HepG2 (cell line): Measurements from ENCODE around the gene SPAG9. TPM values are rescaled to one million over a fixed set of nuclear protein-coding genes. Genes with fewer than 3 reads are reported as not detected.

Experiments
- ATAC-seq: fragments of 200-7000 bp; cut with Tn5 transposase; 3 replicates; pipeline ENCODE4 v1.9.1; 2020; ENCODE audit warnings: mild to moderate bottlenecking, moderate library complexity
- BruUV-seq: library from RNA; stranded (reverse); fragments of 400-500 nt; replicated peaks from 2 replicates; lab custom pipeline; 2021; lab: Mats Ljungman, UMichigan
- CTCF ChIA-PET: fragments of 300-600 bp; formaldehyde crosslinking; extraction: SDS; loops from one replicate; lab custom pipeline; 2021; ENCODE audit warnings: low total read pairs, inconsistent platforms, low intra/inter-chr PET ratio; lab: Yijun Ruan, JAX
- POLR2A ChIA-PET: fragments of 350-600 bp; sonication (Branson Sonifier 250); formaldehyde crosslinking; loops from one replicate; lab custom pipeline; 2020; ENCODE audit warnings: antibody characterized with exemption, inconsistent platforms; lab: Yijun Ruan, JAX
- DNase-seq: peaks from one replicate; pipeline ENCODE4 v3.0.0-alpha.2; 2015; ENCODE audit warnings: low spot score
- FAIRE-seq: peaks from 3 replicates; lab custom pipeline; 2011; peaks lifted over from hg19 to GRCh38; lab: Jason Lieb, UNC
- H2AFZ ChIP-seq: one replicate; pipeline ENCODE4 v1.6.1; 2011; ENCODE audit warnings: low read length, inconsistent platforms
- H3K27ac ChIP-seq: fragments of 300-600 bp; 3 replicates; pipeline ENCODE4 v1.8.0; 2011; ENCODE audit warnings: mixed run types, mild to moderate bottlenecking, mixed read lengths, low read length, inconsistent platforms; ENCODE audit not compliant: insufficient read depth; ENCODE audit errors: extremely low read length
- H3K27me3 ChIP-seq, 2 experiments: fragments of 200-600 bp in 1 of 2; 2 replicates in 1 of 2; 3 replicates in 1 of 2; pipeline versions ENCODE4 v1.6.0 to v1.8.0; 2011; ENCODE audit warnings: low read length in 2 of 2, mild to moderate bottlenecking in 2 of 2, moderate library complexity in 2 of 2, inconsistent platforms in 1 of 2; ENCODE audit not compliant: insufficient read depth in 2 of 2, control insufficient read depth in 1 of 2
- H3K36me3 ChIP-seq, 2 experiments: fragments of 200-600 bp in 1 of 2; replicated peaks in 1 of 2; 2 replicates in 1 of 2; 3 replicates in 1 of 2; pipeline versions ENCODE4 v1.5.1 to v1.8.0; 2011; ENCODE audit warnings: low read length in 2 of 2, inconsistent platforms in 1 of 2; ENCODE audit not compliant: insufficient read depth in 2 of 2, control insufficient read depth in 1 of 2
- H3K4me1 ChIP-seq: 2 replicates; pipeline ENCODE4 v1.5.1; 2012; ENCODE audit warnings: low read length, inconsistent platforms; ENCODE audit not compliant: insufficient read depth
- H3K4me2 ChIP-seq: 2 replicates; pipeline ENCODE4 v1.6.0; 2011; ENCODE audit warnings: low read depth, low read length, inconsistent platforms
- H3K4me3 ChIP-seq, 3 experiments: fragments of 200-600 bp in 1 of 3; sonication (generic), shearing (Covaris generic) in 1 of 3; replicated peaks in 1 of 3; 2 replicates each; pipeline ENCODE4 v1.5.1; 2011 to 2016; ENCODE audit warnings: low read length in 3 of 3, inconsistent platforms in 2 of 3, low read depth in 2 of 3, mild to moderate bottlenecking in 2 of 3, control low read depth in 1 of 3, mixed read lengths in 1 of 3; ENCODE audit not compliant: insufficient read depth in 1 of 3
- H3K79me2 ChIP-seq: one replicate; pipeline ENCODE4 v1.6.1; 2011; ENCODE audit warnings: low read length, inconsistent platforms; ENCODE audit not compliant: insufficient read depth
- H3K9ac ChIP-seq: 2 replicates; pipeline ENCODE4 v1.6.0; 2011; ENCODE audit warnings: mild to moderate bottlenecking, low read depth, low read length, inconsistent platforms; ENCODE audit not compliant: insufficient read depth
- H3K9me3 ChIP-seq: 2 replicates; pipeline ENCODE4 v1.5.1; 2012; ENCODE audit warnings: mild to moderate bottlenecking, low read length
- H4K20me1 ChIP-seq: 2 replicates; pipeline ENCODE4 v1.6.0; 2011; ENCODE audit warnings: inconsistent platforms, mild to moderate bottlenecking, low read length, moderate library complexity; ENCODE audit not compliant: insufficient read depth
- AHR ChIP-seq: IDR thresholded peaks from 2 replicates; pipeline ENCODE4 v1.6.1; 2018; ENCODE audit warnings: missing genetic modification reagents, missing compliant biosample characterization
- FOSL1 ChIP-seq: sonication (generic); formaldehyde crosslinking; IDR thresholded peaks from 2 replicates; pipeline ENCODE4 v1.9.0; 2021; ENCODE audit warnings: missing genetic modification reagents, borderline replicate concordance
- FOXK2 ChIP-seq: fragments of 450-650 bp; IDR thresholded peaks from 2 replicates; pipeline ENCODE4 v1.6.1; 2016
- HMGA1 ChIP-seq: sonication (generic); formaldehyde crosslinking; conservative IDR thresholded peaks from 2 replicates; pipeline ENCODE4 v1.4.0; 2020; ENCODE audit warnings: missing genetic modification reagents
- NR2C2 ChIP-seq: sonication (generic); formaldehyde crosslinking; IDR thresholded peaks from 2 replicates; pipeline ENCODE4 v1.4.0; 2020; ENCODE audit warnings: missing genetic modification reagents, mild to moderate bottlenecking, moderate library complexity, borderline replicate concordance
- NR2F1 ChIP-seq, 2 experiments: fragments of 450-650 bp in 1 of 2; formaldehyde crosslinking in 1 of 2; IDR thresholded peaks; 2 replicates each; pipeline versions ENCODE4 v1.5.0 to v1.6.1; 2016 to 2020; ENCODE audit warnings: mild to moderate bottlenecking in 1 of 2, missing compliant biosample characterization in 1 of 2, missing genetic modification reagents in 1 of 2, moderate library complexity in 1 of 2
- POLR2AphosphoS2 ChIP-seq: IDR thresholded peaks from 2 replicates; pipeline ENCODE4 v1.6.1; 2011; ENCODE audit warnings: low read depth, low read length, improper control_type of control experiment
- RORA ChIP-seq: sonication (generic); formaldehyde crosslinking; IDR thresholded peaks from 2 replicates; pipeline ENCODE4 v1.5.0; 2020; ENCODE audit warnings: mild to moderate bottlenecking, missing genetic modification reagents, moderate library complexity
- SMARCE1 ChIP-seq: fragments of 450-650 bp; IDR thresholded peaks from 2 replicates; pipeline ENCODE4 v1.6.1; 2017; ENCODE audit warnings: borderline replicate concordance
- XBP1 ChIP-seq: sonication (generic); formaldehyde crosslinking; IDR thresholded peaks from 2 replicates; pipeline ENCODE4 v1.5.0; 2020; ENCODE audit warnings: missing genetic modification reagents
- ZBTB20 ChIP-seq: sonication (generic); formaldehyde crosslinking; IDR thresholded peaks from 2 replicates; pipeline ENCODE4 v1.8.1; 2023; ENCODE audit warnings: missing genetic modification reagents, low read depth, mild to moderate bottlenecking, borderline replicate concordance
- ZNF225 ChIP-seq: sonication (generic); formaldehyde crosslinking; IDR thresholded peaks from 2 replicates; pipeline ENCODE4 v1.4.0; 2020; ENCODE audit warnings: mild to moderate bottlenecking, missing genetic modification reagents
- ZNF256 ChIP-seq: sonication (generic); formaldehyde crosslinking; conservative IDR thresholded peaks from 2 replicates; pipeline ENCODE4 v1.4.0; 2020; ENCODE audit warnings: missing genetic modification reagents
- ZNF556 ChIP-seq: sonication (generic); formaldehyde crosslinking; IDR thresholded peaks from 2 replicates; pipeline ENCODE4 v1.4.0; 2020; ENCODE audit warnings: mild to moderate bottlenecking, missing genetic modification reagents, borderline replicate concordance
- ZNF605 ChIP-seq: sonication (generic); formaldehyde crosslinking; IDR thresholded peaks from 2 replicates; pipeline ENCODE4 v1.8.0; 2022; ENCODE audit warnings: mild to moderate bottlenecking, missing genetic modification reagents
- ZNF724P ChIP-seq: sonication (generic); formaldehyde crosslinking; IDR thresholded peaks from 2 replicates; pipeline ENCODE4 v1.8.0; 2022; ENCODE audit warnings: missing genetic modification reagents, borderline replicate concordance
- ZNF782 ChIP-seq: sonication (generic); formaldehyde crosslinking; IDR thresholded peaks from 2 replicates; pipeline ENCODE4 v1.4.0; 2020; ENCODE audit warnings: missing genetic modification reagents, mild to moderate bottlenecking, borderline replicate concordance
- WGBS: methylation state at CpG from one replicate; pipeline ENCODE4 v1.1.6; 2017; ENCODE audit warnings: low lambda C conversion rate; 5-methylcytosine and 5-hydroxymethylcytosine counted together
- in situ Hi-C: cut with HindIII; loops from 2 replicates; pipeline ENCODE4 v1.10.0; 2017; ENCODE audit warnings: low pct_unique_long_range_greater_than_20kb; ENCODE audit not compliant: extremely low pct_ligation_motif_present
- intact Hi-C: fragments of 100-400 bp; cut with micrococcal nuclease; formaldehyde crosslinking; loops from one replicate; pipeline ENCODE4 v1.10.0; 2022; ENCODE audit not compliant: unreplicated experiment
- polyA plus RNA-seq, 8 experiments: library from polyadenylated mRNA; depleted of rRNA in 3 of 8; stranded (reverse) in 7 of 8; unstranded in 1 of 8; fragments of >200 nt; fragmentation: Illumina TruSeq in 4 of 8; extraction: Trizol in 4 of 8; gene quantifications; 2 replicates each; pipeline versions ENCODE4 v1.2.1 to v1.2.3, GENCODE V29; 2011 to 2016; ENCODE audit warnings: low read depth in 4 of 8, missing spikeins in 1 of 8, mixed read lengths in 1 of 8; ENCODE audit not compliant: insufficient read depth in 1 of 8
- total RNA-seq, 5 experiments: library from RNA; depleted of rRNA; stranded (reverse); fragments of >200 nt; fragmentation: Illumina TruSeq; extraction: Trizol; gene quantifications; 2 replicates each; pipeline ENCODE4 v1.2.3, GENCODE V29; 2016; ENCODE audit warnings: low read depth in 1 of 5
- TF ChIP-seq, protein P1 (sequence below): sonication (generic); formaldehyde crosslinking; IDR thresholded peaks from 2 replicates; pipeline ENCODE4 v1.5.0; 2020; ENCODE audit warnings: mild to moderate bottlenecking, missing genetic modification reagents, borderline replicate concordance
- TF ChIP-seq, protein P2 (sequence below): IDR thresholded peaks from 2 replicates; pipeline ENCODE4 v1.6.1; 2016
- TF ChIP-seq, protein P3 (sequence below): sonication (generic); formaldehyde crosslinking; IDR thresholded peaks from 2 replicates; pipeline ENCODE4 v1.4.0; 2020; ENCODE audit warnings: mild to moderate bottlenecking, missing genetic modification reagents, borderline replicate concordance

SPAG9 gene
- total and polyA plus RNA-seq, 2 of the 13 experiments (the other 11 are each of a cell fraction or from before 2014, with no cell fraction given), result 43.2 to 78.6 TPM

DNA sequence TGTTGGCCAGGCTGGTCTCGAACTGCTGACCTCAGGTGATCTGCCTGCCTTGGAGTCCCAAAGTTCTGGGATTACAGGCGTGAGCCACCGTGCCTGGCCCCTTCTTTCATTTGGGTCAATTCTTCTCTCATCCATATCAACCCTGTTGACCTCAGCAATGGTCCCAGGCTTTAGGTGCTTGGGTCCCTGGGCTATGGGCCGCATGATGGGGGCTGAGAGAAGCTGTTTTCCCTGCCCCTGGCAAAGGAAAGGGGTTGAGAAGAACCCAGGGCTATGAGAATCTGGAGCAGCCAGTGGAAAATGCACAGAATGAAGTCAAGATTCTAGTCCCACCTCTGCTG is 164.3 kb downstream of the SPAG9 start:
- POLR2A ChIA-PET, result interaction anchor here (1.0 to 6.3 kb wide), 6 partner anchors 12 to 173 kb away, joined by 3 to 52 read pairs (median 6); partner anchors contain the start of gene TOB1
- no peak overlapping the region for H3K9ac ChIP-seq
- ATAC-seq, result no peak; the same call in 2 of the 3 replicates
- TF ChIP-seq, protein P1, sequence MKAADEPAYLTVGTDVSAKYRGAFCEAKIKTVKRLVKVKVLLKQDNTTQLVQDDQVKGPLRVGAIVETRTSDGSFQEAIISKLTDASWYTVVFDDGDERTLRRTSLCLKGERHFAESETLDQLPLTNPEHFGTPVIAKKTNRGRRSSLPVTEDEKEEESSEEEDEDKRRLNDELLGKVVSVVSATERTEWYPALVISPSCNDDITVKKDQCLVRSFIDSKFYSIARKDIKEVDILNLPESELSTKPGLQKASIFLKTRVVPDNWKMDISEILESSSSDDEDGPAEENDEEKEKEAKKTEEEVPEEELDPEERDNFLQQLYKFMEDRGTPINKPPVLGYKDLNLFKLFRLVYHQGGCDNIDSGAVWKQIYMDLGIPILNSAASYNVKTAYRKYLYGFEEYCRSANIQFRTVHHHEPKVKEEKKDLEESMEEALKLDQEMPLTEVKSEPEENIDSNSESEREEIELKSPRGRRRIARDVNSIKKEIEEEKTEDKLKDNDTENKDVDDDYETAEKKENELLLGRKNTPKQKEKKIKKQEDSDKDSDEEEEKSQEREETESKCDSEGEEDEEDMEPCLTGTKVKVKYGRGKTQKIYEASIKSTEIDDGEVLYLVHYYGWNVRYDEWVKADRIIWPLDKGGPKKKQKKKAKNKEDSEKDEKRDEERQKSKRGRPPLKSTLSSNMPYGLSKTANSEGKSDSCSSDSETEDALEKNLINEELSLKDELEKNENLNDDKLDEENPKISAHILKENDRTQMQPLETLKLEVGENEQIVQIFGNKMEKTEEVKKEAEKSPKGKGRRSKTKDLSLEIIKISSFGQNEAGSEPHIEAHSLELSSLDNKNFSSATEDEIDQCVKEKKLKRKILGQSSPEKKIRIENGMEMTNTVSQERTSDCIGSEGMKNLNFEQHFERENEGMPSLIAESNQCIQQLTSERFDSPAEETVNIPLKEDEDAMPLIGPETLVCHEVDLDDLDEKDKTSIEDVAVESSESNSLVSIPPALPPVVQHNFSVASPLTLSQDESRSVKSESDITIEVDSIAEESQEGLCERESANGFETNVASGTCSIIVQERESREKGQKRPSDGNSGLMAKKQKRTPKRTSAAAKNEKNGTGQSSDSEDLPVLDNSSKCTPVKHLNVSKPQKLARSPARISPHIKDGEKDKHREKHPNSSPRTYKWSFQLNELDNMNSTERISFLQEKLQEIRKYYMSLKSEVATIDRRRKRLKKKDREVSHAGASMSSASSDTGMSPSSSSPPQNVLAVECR (CRISPR knock-in tag), result no peak
- TF ChIP-seq ZBTB20 (no peak), POLR2AphosphoS2 (no peak), HMGA1 (CRISPR knock-in tag) (no peak), AHR (CRISPR knock-in tag) (no peak), NR2C2 (CRISPR knock-in tag) (no peak), ZNF782 (CRISPR knock-in tag) (no peak), ZNF256 (CRISPR knock-in tag) (0 out of 2 replicates have a peak, but pooled peaks have one; percentile 24), RORA (no peak), FOSL1 (no peak), ZNF225 (CRISPR knock-in tag) (no peak), ZNF724P (no peak), SMARCE1 (no peak), NR2F1 (CRISPR knock-in tag; IDR thresholded peaks at IDR 0.05) (no peak), FOXK2 (no peak), ZNF556 (CRISPR knock-in tag) (no peak), ZNF605 (CRISPR knock-in tag) (0 out of 2 replicates have a peak, but pooled peaks have one; percentile 40), XBP1 (CRISPR knock-in tag) (no peak)
- TF ChIP-seq, protein P2, sequence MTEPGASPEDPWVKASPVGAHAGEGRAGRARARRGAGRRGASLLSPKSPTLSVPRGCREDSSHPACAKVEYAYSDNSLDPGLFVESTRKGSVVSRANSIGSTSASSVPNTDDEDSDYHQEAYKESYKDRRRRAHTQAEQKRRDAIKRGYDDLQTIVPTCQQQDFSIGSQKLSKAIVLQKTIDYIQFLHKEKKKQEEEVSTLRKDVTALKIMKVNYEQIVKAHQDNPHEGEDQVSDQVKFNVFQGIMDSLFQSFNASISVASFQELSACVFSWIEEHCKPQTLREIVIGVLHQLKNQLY (CRISPR knock-in tag), result no peak
- TF ChIP-seq, protein P3, sequence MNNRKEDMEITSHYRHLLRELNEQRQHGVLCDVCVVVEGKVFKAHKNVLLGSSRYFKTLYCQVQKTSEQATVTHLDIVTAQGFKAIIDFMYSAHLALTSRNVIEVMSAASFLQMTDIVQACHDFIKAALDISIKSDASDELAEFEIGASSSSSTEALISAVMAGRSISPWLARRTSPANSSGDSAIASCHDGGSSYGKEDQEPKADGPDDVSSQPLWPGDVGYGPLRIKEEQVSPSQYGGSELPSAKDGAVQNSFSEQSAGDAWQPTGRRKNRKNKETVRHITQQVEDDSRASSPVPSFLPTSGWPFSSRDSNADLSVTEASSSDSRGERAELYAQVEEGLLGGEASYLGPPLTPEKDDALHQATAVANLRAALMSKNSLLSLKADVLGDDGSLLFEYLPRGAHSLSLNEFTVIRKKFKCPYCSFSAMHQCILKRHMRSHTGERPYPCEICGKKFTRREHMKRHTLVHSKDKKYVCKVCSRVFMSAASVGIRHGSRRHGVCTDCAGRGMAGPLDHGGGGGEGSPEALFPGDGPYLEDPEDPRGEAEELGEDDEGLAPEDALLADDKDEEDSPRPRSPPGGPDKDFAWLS (CRISPR knock-in tag), result no peak

More for the DNA sequence above, 164.3 kb downstream of the SPAG9 start:
- peak overlapping the region; percentile 14; the same call in 1 of the 2 replicates for H3K4me2 ChIP-seq
- in situ Hi-C loops (loop anchor here (5.0 to 10.0 kb wide), 2 partner anchors 174 to 412 kb away; partner anchors contain the start of gene SPATA20), intact Hi-C loops (loop anchor here (1.0 to 10.0 kb wide), 3 partner anchors 104 to 412 kb away; partner anchors contain the start of gene SPATA20)
- CTCF ChIA-PET, result interaction anchor here (1.3 to 2.6 kb wide), 8 partner anchors 90 to 173 kb away, joined by 3 to 24 read pairs (median 9); partner anchors contain the start of gene TOB1
- H3K9me3 ChIP-seq, result no peaks in the 10 kb centered on the region
- 68% methylated on average over 4 of the region's 4 CpGs for WGBS
- H4K20me1 ChIP-seq, result no peaks in the 10 kb centered on the region
- no peaks in the 10 kb centered on the region for H3K36me3 ChIP-seq
- no TSS peak for BruUV-seq
- peaks cover 46% of the 10 kb centered on the region for H3K4me1 ChIP-seq
- no peak overlapping the region for H2AFZ ChIP-seq
- no peak overlapping the region for H3K4me3 ChIP-seq
- no peak overlapping the region for H3K27ac ChIP-seq
- H3K27me3 ChIP-seq, result no peaks in the 10 kb centered on the region
- no peaks in the 10 kb centered on the region for H3K79me2 ChIP-seq
- DNase-seq, result no peak
- FAIRE-seq, result no peak
